Stimulated activated CD8-positive, alpha-beta memory T cell treated with anti-CD3 and anti-CD28 coated beads, Interleukin-12 subunit alpha, Interleukin-12 subunit beta, amount 100 ng/mL, for 1 hour (primary cell): ENCODE measurements around the gene CENPT.
A peak's percentile ranks its signal among the peaks of the same experiment; 100 is the strongest.

ENCODE experiments used
- DNase-seq: peaks from one replicate; pipeline ENCODE4 v3.0.0-alpha.2; 2020; ENCODE audit warnings: low read depth

The CENPT gene

GRCh38 chr16:67806428-67807147, 40.9 kb downstream of the CENPT start, which contains the start of the genes RANBP10 and TSNAXIP1:
TSS of gene RANBP10 (minus strand) at chr16:67806560. CDS start at chr16:67806536, 24 bp downstream.
TSS of gene TSNAXIP1 (plus strand) at chr16:67806889. CDS start at chr16:67807150, 261 bp downstream.
- DNase-seq: peak; percentile 92

GRCh38 chr16:67805718-67806427, 41.6 kb downstream of the CENPT start:
- no peak for DNase-seq

GRCh38 chr16:67804853-67805542, 42.5 kb downstream of the CENPT start:
- no peak for DNase-seq

GRCh38 chr16:67803894-67804293, 43.6 kb downstream of the CENPT start:
- DNase-seq: no peak

GRCh38 chr16:67801883-67802282, 45.6 kb downstream of the CENPT start:
- peak; percentile 20 for DNase-seq

GRCh38 chr16:67801241-67801640, 46.3 kb downstream of the CENPT start:
- no peak for DNase-seq

- no peak for DNase-seq
Observed at GRCh38 chr16:67800338-67800926, 47.1 kb downstream of the CENPT start.

- no peak for DNase-seq
Observed at GRCh38 chr16:67796099-67796718, 51.3 kb downstream of the CENPT start.

GRCh38 chr16:67790071-67790470, 57.4 kb downstream of the CENPT start:
- no peak for DNase-seq

GRCh38 chr16:67786491-67786890, 61.0 kb downstream of the CENPT start:
- no peak for DNase-seq

- DNase-seq: no peak
Observed at GRCh38 chr16:67783353-67783725, 64.2 kb downstream of the CENPT start.

GRCh38 chr16:67782567-67783352, 64.7 kb downstream of the CENPT start:
- DNase-seq: no peak

- DNase-seq: no peak
Observed at GRCh38 chr16:67781565-67781921, 66.0 kb downstream of the CENPT start.

GRCh38 chr16:67780847-67781564, 66.5 kb downstream of the CENPT start:
- DNase-seq: no peak

- no peak for DNase-seq
Observed at GRCh38 chr16:67779256-67780014, 68.1 kb downstream of the CENPT start.
